A549 (cell line): ENCODE results near the gene CABP5. TPM values are rescaled to one million over a fixed set of nuclear protein-coding genes. Genes with fewer than 3 reads are reported as not detected.

Experiments
- ATAC-seq, 2 experiments: fragments of 200-7000 bp in 1 of 2; fragments of >200 bp in 1 of 2; cut with Nextera tagmentation in 1 of 2; cut with Tn5 transposase in 1 of 2; 3 replicates each; pipeline versions ENCODE4 v1.8.0 to v1.9.1; 2018 to 2020; ENCODE audit warnings: mild to moderate bottlenecking in 1 of 2, moderate library complexity in 1 of 2
- CTCF ChIA-PET: fragments of 300-600 bp; sonication (Branson Sonifier 250); formaldehyde crosslinking; extraction: SDS; loops from one replicate; lab custom pipeline; 2021; ENCODE audit warnings: antibody characterized with exemption, inconsistent platforms; lab: Yijun Ruan, JAX
- POLR2A ChIA-PET: fragments of 350-600 bp; formaldehyde crosslinking; extraction: SDS; loops from one replicate; lab custom pipeline; 2021; ENCODE audit warnings: antibody characterized with exemption, inconsistent platforms; lab: Yijun Ruan, JAX
- DNase-seq, 2 experiments: peaks; one replicate each; pipeline versions ENCODE4 v3.0.0 to v3.0.0-alpha.2; 2011 to 2016; ENCODE audit warnings: low read depth in 1 of 2, low spot score in 1 of 2
- FAIRE-seq: peaks from 2 replicates; lab custom pipeline; 2011; peaks lifted over from hg19 to GRCh38; lab: Jason Lieb, UNC
- H3K27ac ChIP-seq, 2 experiments: fragments of >200 bp; sonication (Bioruptor Twin); formaldehyde crosslinking; 3 replicates each; pipeline ENCODE4 v1.5.1; 2016 to 2017
- H3K4me1 ChIP-seq: fragments of >200 bp; sonication (Bioruptor Twin); formaldehyde crosslinking; 3 replicates; pipeline ENCODE4 v1.6.1; 2016
- H3K4me2 ChIP-seq: fragments of >200 bp; sonication (Bioruptor Twin); formaldehyde crosslinking; 3 replicates; pipeline ENCODE4 v1.6.1; 2016
- H3K4me3 ChIP-seq: fragments of >200 bp; sonication (Bioruptor Twin); formaldehyde crosslinking; 3 replicates; pipeline ENCODE4 v1.5.1; 2016
- H3K9me3 ChIP-seq: fragments of >200 bp; sonication (Bioruptor Twin); formaldehyde crosslinking; 3 replicates; pipeline ENCODE4 v1.6.1; 2016
- BHLHE40 ChIP-seq: IDR thresholded peaks from 2 replicates; pipeline ENCODE4 v1.6.1; 2012; ENCODE audit warnings: low read depth, low read length, inconsistent platforms
- CBX2 ChIP-seq: fragments of 200-600 bp; sonication (generic); IDR thresholded peaks from 2 replicates; pipeline ENCODE4 v1.6.1; 2016; ENCODE audit warnings: low read depth, mild to moderate bottlenecking, borderline replicate concordance
- CEBPB ChIP-seq, 2 experiments: fragments of >200 bp in 1 of 2; sonication (Bioruptor Twin) in 1 of 2; formaldehyde crosslinking in 1 of 2; IDR thresholded peaks; 2 replicates each; pipeline ENCODE4 v1.6.1; 2012 to 2016
- CHD4 ChIP-seq: fragments of 200-600 bp; sonication (generic); IDR thresholded peaks from 2 replicates; pipeline ENCODE4 v1.6.1; 2016; ENCODE audit warnings: antibody characterized with exemption, mild to moderate bottlenecking, borderline replicate concordance
- CTCF ChIP-seq: fragments of >200 bp; sonication (Bioruptor Twin); formaldehyde crosslinking; IDR thresholded peaks from 3 replicates; pipeline ENCODE4 v1.5.1; 2016
- ESRRA ChIP-seq: fragments of 150-350 bp; IDR thresholded peaks from 2 replicates; pipeline ENCODE4 v1.6.1; 2014; ENCODE audit warnings: mild to moderate bottlenecking, low read length, borderline replicate concordance
- GATA3 ChIP-seq: IDR thresholded peaks from 2 replicates; pipeline ENCODE4 v1.6.1; 2012; ENCODE audit warnings: borderline replicate concordance
- HOXA7 ChIP-seq: fragments of 250-450 bp; sonication (Bioruptor Pico); IDR thresholded peaks from 2 replicates; pipeline ENCODE4 v1.5.0; 2020; ENCODE audit warnings: mild to moderate bottlenecking, moderate library complexity
- HOXB13 ChIP-seq: fragments of 250-450 bp; sonication (Bioruptor Pico); IDR thresholded peaks from 2 replicates; pipeline ENCODE4 v1.5.0; 2020; ENCODE audit warnings: low read depth, mild to moderate bottlenecking, moderate library complexity
- KDM1A ChIP-seq: fragments of 200-600 bp; sonication (generic); IDR thresholded peaks from 2 replicates; pipeline ENCODE4 v1.6.1; 2016; ENCODE audit warnings: low read depth, mild to moderate bottlenecking
- MYC ChIP-seq: IDR thresholded peaks from 2 replicates; pipeline ENCODE4 v1.6.1; 2012; ENCODE audit warnings: mild to moderate bottlenecking, inconsistent platforms, low read length, improper control_type of control experiment, borderline replicate concordance
- NFE2L2 ChIP-seq: fragments of 150-350 bp; conservative IDR thresholded peaks from 2 replicates; pipeline ENCODE4 v1.6.1; 2014; ENCODE audit warnings: low read length
- SREBF2 ChIP-seq: fragments of 450-650 bp; IDR thresholded peaks from 2 replicates; pipeline ENCODE4 v1.6.1; 2014; ENCODE audit warnings: mild to moderate bottlenecking, moderate library complexity
- TFCP2L1 ChIP-seq: fragments of 250-450 bp; sonication (Bioruptor Pico); IDR thresholded peaks from 2 replicates; pipeline ENCODE4 v1.5.0; 2021; ENCODE audit warnings: mild to moderate bottlenecking
- TP53 ChIP-seq: fragments of 250-450 bp; sonication (Bioruptor Pico); IDR thresholded peaks from 2 replicates; pipeline ENCODE4 v1.5.0; 2021; ENCODE audit warnings: mild to moderate bottlenecking, moderate library complexity
- USF2 ChIP-seq: fragments of 450-650 bp; IDR thresholded peaks from 2 replicates; pipeline ENCODE4 v1.6.1; 2014; ENCODE audit warnings: antibody characterized with exemption
- ZFP36 ChIP-seq: fragments of 450-650 bp; IDR thresholded peaks from 2 replicates; pipeline ENCODE4 v1.6.1; 2014; ENCODE audit warnings: borderline replicate concordance; ENCODE audit not compliant: partially characterized antibody
- WGBS: methylation state at CpG from one replicate; pipeline ENCODE4 v1.1.6; 2017; ENCODE audit errors: missing lambda C conversion rate; 5-methylcytosine and 5-hydroxymethylcytosine counted together
- polyA plus RNA-seq, 4 experiments: library from polyadenylated mRNA; depleted of rRNA in 3 of 4; stranded (reverse); fragments of >200 nt; fragmentation: RNase III in 1 of 4; extraction: RNeasy Plus Mini Kit Qiagen cat#74134 plus additional on column Dnase treatment in 1 of 4; gene quantifications; 2 replicates in 3 of 4; 3 replicates in 1 of 4; pipeline ENCODE4 v1.2.3, GENCODE V29; 2011 to 2017
- TF ChIP-seq, protein P1 (sequence below): fragments of 200-600 bp; sonication (generic); IDR thresholded peaks from 2 replicates; pipeline ENCODE4 v1.6.1; 2016; ENCODE audit warnings: antibody characterized with exemption, mild to moderate bottlenecking, moderate library complexity
- TF ChIP-seq, protein P2 (sequence below): fragments of 250-450 bp; sonication (Bioruptor Pico); IDR thresholded peaks from 2 replicates; pipeline ENCODE4 v1.5.0; 2021; ENCODE audit warnings: mild to moderate bottlenecking, moderate library complexity, borderline replicate concordance

The CABP5 gene
- polyA plus RNA-seq, 2 of the 4 experiments (the other 2 are of a cell fraction), result not detected

DNA sequence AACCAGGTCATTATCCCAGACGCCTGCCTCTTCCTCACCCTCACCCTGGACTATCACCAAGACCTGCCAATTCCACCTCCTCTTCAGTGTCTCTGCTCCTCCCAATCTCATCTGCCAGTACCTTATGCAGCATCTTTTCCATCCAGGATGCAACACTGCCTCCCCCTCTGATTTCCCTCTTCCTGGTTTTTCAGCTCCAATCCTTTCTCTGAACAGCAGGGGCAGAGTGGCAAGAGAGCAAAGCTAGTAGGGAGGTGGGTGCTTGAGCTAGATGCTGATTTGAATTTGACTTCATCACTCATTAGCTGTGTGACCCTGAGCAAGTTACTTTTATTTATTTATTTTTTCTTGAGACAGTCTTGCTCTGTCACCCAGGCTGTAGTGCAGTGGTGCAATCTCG, 25.6 kb upstream of the CABP5 start:
- ATAC-seq (peak; percentile 62 to 68; a peak in 4 of 6 replicates), FAIRE-seq (no peak), DNase-seq (peak in 1 of 2 experiments; percentile 40)
- no peak for TF ChIP-seq TP53 (CRISPR knock-in tag)
- no peak for TF ChIP-seq CEBPB (IDR thresholded peaks at IDR 0.05)
- TF ChIP-seq ZFP36, result no peak
- no peak for TF ChIP-seq USF2
- TF ChIP-seq, protein P1, sequence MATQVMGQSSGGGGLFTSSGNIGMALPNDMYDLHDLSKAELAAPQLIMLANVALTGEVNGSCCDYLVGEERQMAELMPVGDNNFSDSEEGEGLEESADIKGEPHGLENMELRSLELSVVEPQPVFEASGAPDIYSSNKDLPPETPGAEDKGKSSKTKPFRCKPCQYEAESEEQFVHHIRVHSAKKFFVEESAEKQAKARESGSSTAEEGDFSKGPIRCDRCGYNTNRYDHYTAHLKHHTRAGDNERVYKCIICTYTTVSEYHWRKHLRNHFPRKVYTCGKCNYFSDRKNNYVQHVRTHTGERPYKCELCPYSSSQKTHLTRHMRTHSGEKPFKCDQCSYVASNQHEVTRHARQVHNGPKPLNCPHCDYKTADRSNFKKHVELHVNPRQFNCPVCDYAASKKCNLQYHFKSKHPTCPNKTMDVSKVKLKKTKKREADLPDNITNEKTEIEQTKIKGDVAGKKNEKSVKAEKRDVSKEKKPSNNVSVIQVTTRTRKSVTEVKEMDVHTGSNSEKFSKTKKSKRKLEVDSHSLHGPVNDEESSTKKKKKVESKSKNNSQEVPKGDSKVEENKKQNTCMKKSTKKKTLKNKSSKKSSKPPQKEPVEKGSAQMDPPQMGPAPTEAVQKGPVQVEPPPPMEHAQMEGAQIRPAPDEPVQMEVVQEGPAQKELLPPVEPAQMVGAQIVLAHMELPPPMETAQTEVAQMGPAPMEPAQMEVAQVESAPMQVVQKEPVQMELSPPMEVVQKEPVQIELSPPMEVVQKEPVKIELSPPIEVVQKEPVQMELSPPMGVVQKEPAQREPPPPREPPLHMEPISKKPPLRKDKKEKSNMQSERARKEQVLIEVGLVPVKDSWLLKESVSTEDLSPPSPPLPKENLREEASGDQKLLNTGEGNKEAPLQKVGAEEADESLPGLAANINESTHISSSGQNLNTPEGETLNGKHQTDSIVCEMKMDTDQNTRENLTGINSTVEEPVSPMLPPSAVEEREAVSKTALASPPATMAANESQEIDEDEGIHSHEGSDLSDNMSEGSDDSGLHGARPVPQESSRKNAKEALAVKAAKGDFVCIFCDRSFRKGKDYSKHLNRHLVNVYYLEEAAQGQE, result no peak
- 39% methylated on average over 2 of the region's 2 CpGs for WGBS
- peaks cover 5% of the 10 kb centered on the region; the same call in 1 of the 3 replicates for H3K9me3 ChIP-seq
- ChIA-PET CTCF (interaction anchor here (1.0 to 1.6 kb wide), 3 partner anchors 38 to 106 kb away, joined by 3 to 5 read pairs (median 3); no protein-coding TSS in a partner anchor), POLR2A (interaction anchor here (0.5 to 0.6 kb wide), 2 partner anchors 9 to 200 kb away, joined by 3 read pairs; no protein-coding TSS in a partner anchor)
- H3K4me2 ChIP-seq, result no peak overlapping the region
- no peak overlapping the region for H3K27ac ChIP-seq
- H3K4me1 ChIP-seq, result no peaks in the 10 kb centered on the region
- H3K4me3 ChIP-seq, result no peak overlapping the region

- Histone ChIP-seq H3K4me3 (no peak overlapping the region), H3K4me1 (no peaks in the 10 kb centered on the region), H3K27ac (no peak overlapping the region), H3K9me3 (peaks cover 3% of the 10 kb centered on the region; the same call in 1 of the 3 replicates), H3K4me2 (no peak overlapping the region)
- 50% methylated on average over 2 of the region's 2 CpGs for WGBS
- no peak for DNase-seq
- ATAC-seq, result no peak; a peak in 1 of 6 replicates
- ChIA-PET POLR2A (no interaction called here), CTCF (no interaction called here)
- no peak for TF ChIP-seq USF2
- no peak for TF ChIP-seq MYC
- no peak for FAIRE-seq
Measured at GRCh38 chr19:48064509-48064908, 20.6 kb upstream of the CABP5 start.

DNA sequence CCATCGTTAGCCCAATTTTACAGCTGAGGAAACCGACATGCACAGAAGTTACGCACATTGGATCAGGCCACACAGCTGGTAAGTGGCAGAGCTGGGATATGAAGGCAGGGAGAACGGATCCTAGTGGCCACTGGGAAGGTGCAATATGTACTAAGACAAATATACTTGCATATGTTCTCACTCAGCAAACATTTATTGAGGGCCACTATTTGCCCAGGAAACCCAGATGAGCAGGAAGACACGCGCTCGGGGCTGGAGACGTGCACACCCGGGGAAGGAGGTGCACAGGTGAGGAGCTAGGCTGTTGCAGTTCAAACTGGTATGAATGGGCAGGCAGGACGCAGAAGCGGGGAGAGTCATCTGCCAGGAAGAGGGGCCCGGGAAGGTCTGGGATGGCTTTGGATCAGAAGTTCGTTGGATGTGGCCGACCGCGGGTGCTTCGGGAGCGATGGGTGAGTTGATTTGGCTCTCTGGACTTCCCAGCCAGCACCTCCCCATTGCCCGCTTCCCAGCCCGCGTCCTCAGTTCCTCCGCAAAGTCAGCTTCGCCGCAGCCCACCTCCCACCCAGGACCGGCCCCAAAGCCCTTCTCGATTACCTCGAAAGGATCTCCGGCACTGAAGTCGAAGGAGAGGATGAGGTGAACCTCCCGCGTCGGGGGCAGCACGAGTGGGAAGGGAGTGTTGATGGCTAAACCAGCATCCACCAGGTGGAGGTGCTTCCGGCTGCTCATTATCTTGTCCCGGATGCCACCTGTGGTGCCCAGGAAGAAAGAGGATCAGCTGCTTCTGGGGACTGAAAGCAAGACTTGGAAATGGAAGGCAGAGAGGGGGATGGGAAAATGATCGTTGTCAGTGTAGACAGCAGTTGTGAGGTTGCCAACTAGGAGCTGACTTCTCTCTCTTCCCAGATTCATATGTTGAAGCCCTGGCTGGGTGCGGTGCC, 17.8 kb upstream of the CABP5 start:
- Histone ChIP-seq H3K9me3 (peaks cover 3% of the 10 kb centered on the region; the same call in 1 of the 3 replicates), H3K4me3 (no peak overlapping the region), H3K4me1 (no peaks in the 10 kb centered on the region), H3K4me2 (no peak overlapping the region), H3K27ac (no peak overlapping the region)
- 52% methylated on average over 37 of the region's 37 CpGs for WGBS
- FAIRE-seq, result no peak
- no peak for DNase-seq
- CTCF ChIA-PET, result interaction anchor here (0.5 to 2.2 kb wide), 5 partner anchors 29 to 102 kb away, joined by 3 to 10 read pairs (median 3); no protein-coding TSS in a partner anchor
- peak; percentile 30 to 47; a peak in 2 of 6 replicates for ATAC-seq
- POLR2A ChIA-PET, result interaction anchor here (1.3 kb wide), 1 partner anchor 8 kb away, joined by 3 read pairs; no protein-coding TSS in a partner anchor
- TF ChIP-seq SREBF2, result no peak
- no peak for TF ChIP-seq USF2
- no peak for TF ChIP-seq HOXB13
- no peak for TF ChIP-seq TP53 (CRISPR knock-in tag)
- TF ChIP-seq CTCF, result no peak
- TF ChIP-seq CBX2, result no peak
- TF ChIP-seq, protein P2, sequence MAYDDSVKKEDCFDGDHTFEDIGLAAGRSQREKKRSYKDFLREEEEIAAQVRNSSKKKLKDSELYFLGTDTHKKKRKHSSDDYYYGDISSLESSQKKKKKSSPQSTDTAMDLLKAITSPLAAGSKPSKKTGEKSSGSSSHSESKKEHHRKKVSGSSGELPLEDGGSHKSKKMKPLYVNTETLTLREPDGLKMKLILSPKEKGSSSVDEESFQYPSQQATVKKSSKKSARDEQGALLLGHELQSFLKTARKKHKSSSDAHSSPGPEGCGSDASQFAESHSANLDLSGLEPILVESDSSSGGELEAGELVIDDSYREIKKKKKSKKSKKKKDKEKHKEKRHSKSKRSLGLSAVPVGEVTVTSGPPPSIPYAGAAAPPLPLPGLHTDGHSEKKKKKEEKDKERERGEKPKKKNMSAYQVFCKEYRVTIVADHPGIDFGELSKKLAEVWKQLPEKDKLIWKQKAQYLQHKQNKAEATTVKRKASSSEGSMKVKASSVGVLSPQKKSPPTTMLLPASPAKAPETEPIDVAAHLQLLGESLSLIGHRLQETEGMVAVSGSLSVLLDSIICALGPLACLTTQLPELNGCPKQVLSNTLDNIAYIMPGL (CRISPR knock-in tag), result no peak
- TF ChIP-seq BHLHE40, result no peak
- TF ChIP-seq CHD4, result no peak
- TF ChIP-seq HOXA7 (CRISPR knock-in tag), result no peak
- TF ChIP-seq GATA3, result no peak
- no peak for TF ChIP-seq NFE2L2
- TF ChIP-seq ESRRA, result no peak
- TF ChIP-seq KDM1A, result no peak
- TF ChIP-seq TFCP2L1, result no peak
